Medulla oblongata (tissue), 1 donor: ENCODE results near the gene JAKMIP1.
"Not testable (repeated sequence)": the region's sequence is repeated elsewhere in the genome, so short reads cannot be mapped to it uniquely, and the experiment has no call there.

Experiments
- DNase-seq: peaks from one replicate; pipeline ENCODE4 v3.0.0-alpha.2; 2015; ENCODE audit errors: extremely low spot score

Gene JAKMIP1

DNA sequence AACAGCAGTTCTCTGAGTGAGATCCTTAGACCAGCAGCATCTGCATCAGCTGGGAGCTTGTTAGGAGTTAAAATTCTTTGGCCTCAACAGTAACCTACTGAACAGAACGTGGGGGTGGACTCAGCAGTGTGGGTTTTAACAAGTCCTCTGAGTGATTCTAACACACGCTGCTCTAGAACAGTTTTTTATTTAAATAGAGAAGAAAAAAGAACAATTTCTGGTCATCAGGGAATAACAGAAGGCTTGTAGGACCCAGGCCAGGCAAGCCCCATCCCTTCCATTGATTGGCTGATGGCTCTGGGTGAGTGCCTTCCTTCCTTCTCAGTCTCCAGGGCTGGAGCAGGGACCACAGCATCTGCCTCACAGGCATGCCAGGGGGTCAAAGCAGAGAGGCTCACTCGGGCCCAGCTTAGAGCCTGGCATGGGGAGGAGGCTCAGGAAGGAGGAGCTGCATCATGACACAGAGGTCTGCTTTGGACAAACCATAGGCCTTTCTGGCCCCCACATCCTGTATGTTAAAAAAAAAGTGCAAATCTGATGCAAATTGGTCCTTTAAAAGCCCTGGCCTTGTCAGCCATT is 56.7 kb downstream of the JAKMIP1 start:
- DNase-seq, result no peak

DNA sequence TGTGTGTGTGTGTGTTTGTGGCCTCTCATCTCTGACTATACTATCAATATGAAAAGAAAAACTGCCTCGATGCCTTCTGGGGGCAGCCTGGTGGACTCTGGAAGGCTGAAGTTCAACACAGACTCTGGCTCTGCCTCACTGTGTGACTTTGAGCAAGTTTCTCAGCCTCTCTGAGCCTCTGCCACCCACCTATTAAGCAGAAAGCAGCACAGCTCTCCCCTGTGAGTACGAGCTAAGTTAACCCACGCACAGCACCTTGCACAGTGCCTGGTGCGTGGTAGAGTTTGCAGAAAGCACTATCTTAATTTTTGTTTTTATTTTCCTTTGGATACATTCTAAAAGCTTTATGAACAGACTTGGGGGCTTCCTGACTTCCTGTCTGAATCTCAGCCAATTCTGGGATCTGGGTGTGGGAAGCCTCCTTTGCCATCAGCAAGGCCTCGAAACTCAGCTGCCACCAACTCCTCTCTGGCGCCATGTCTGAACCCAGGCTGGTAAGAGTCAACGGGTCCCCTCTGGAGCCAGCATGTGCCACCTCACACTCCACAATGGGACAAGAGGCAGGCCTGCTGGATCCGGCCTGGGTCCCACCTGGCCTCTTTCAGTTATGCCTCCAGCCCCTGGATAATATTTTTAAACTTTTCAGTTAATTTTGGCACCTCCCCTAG is 57.3 kb downstream of the JAKMIP1 start:
- no peak for DNase-seq

DNA sequence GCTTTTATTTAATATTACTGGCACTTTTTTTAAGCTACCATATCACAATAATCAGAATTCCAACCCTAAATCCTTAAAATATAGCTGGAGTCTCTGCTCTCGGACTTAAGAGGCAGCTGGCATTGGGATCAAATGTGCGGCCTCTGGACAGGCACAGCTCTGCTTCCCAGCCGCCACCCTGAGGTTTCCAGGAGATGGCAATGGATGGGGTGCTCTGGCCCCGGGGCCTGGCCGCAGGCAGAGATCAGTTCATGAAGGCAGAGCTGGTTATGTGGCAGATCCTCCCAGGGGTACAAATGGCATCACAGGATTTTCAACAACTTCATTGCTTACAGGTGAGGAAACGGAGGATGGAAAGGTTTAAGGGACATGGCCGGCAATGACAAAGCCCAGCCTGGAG is 57.8 kb downstream of the JAKMIP1 start:
- no peak for DNase-seq

DNA sequence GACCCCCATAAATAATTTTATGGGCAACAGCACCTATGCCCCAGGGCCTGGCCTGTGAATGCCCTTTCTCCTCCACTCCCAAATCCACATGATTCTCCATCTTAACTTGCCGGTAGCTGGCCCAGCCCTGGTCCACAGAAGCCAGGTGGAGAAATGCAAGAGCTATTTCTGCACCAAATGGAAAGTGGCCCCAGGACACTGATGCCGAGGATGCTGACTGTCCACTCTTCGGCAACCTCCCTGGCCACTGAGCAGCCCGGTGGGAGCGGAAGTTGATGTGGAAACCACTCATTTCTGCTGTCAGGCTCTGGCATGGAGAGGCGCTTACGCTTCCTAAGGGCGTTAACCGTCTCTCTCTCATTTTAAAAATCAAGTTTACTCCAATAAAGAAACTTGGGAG is 58.8 kb downstream of the JAKMIP1 start:
- no peak for DNase-seq

DNA sequence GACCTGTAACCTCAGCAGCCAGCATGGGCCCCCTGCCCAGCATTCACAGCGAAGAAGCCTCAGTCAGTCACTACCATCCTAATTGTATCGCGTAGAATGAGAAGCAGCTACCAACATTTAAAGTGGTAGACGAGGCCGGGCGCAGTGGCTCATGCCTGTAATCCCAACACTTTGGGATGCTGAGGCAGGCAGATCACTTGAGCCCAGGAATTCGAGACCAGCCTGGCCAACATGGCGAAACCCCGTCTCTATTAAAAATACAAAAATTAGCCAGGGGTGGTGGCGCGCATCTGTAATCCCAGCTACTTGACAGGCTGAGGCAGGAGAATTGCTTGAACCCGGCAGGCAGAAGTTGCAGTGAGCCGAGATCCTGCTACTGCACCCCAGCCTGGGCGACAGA is 59.3 kb downstream of the JAKMIP1 start:
- DNase-seq, result not testable (repeated sequence)

DNA sequence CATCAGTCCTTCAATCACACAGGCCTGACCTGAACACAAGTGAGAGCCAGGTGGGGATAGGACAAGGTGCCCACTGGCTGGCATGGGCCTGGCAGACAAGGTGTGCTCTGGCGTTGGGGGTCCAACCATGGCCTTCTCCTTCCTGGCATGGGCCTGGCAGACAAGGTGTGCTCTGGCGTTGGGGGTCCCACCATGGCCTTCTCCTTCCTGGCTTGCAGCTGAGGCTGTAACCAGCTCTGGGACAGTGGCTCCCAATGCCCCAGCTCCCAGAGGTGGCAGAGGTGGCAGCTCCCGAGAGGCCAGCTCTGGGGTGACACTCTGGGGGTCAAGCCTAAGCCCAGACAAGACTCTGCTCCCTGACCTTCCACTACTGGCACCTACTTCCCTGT is 62.6 kb downstream of the JAKMIP1 start:
- DNase-seq, result no peak

DNA sequence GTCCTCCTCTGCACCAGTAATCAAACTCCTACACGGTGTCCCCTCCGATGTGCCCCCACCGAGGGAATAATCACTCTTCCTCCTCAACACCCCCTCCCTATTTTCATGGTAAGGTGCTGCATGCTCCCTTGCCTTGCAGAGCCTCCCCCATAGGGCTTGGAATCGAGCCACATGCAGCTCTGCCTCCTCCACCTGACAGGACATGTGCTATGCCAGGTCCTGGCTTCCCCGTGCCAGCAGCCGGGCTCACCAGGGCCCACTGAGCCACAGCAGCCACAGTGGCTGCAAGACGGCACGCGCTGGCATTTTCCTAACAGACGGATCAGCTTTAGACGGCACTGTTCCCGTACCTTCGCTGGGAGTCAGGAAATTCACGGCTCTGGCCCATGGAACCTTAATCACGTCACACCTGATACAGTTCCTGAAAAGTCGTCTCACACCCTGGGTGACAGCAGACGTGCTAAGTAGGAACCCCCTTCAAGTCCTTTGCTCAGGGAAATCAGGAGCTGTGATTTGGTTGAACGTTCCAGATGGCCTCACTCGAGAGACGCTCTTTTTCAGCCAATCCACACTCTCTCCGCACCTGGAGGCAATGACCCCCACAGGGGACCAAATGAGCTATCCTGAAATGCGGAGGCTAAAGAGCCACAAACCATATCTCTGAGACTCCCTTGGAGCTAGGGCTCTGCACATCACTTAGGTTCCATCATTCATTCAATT is 63.2 kb downstream of the JAKMIP1 start:
- DNase-seq, result no peak

DNA sequence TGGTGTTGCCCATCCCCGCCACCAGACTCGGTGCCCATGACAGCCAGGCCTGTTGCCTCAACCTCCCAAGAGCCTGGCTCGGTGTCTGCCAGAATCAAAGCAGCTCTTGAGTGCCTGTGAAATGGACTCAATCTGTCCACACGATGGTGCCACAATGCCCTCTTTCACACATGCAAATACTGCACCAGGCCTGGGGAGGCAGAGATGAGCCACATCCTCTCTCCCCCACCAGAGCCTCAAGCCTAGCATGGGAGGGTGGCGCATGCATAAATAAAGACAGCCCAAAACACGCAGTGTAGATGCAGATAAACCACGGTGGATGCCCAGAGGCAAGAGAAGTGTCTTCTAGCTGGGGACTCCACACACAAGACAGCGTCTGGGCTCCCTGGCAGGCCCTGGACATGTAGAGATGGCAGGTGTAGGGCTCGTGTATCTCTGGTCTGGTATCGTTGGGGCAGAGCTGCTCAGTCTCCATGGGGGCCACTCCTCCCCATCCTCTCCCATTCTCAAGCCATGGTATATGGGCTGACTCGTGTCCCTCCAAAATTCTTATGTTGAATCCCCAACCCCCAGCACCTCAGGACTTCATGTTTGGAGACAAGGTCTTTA is 65.6 kb downstream of the JAKMIP1 start:
- DNase-seq, result peak; percentile 59

DNA sequence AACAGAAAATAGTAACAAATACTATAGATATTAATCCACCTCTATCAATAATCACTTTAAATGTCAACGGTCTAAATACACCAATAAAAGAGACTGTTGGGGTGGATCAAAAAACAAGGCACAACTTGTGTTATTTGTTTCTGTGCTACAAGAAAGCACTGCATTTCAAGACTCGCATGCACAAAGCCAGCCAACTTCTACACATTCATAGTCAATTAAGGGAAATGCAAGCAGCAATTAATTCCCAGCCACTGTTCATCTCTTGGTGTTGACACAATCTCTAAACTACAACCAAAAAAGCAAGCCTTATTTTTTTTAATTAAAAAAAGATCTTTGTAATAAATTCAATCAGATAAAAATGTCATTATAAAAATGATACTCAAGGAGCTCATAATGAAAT is 67.6 kb downstream of the JAKMIP1 start:
- DNase-seq, result no peak

DNA sequence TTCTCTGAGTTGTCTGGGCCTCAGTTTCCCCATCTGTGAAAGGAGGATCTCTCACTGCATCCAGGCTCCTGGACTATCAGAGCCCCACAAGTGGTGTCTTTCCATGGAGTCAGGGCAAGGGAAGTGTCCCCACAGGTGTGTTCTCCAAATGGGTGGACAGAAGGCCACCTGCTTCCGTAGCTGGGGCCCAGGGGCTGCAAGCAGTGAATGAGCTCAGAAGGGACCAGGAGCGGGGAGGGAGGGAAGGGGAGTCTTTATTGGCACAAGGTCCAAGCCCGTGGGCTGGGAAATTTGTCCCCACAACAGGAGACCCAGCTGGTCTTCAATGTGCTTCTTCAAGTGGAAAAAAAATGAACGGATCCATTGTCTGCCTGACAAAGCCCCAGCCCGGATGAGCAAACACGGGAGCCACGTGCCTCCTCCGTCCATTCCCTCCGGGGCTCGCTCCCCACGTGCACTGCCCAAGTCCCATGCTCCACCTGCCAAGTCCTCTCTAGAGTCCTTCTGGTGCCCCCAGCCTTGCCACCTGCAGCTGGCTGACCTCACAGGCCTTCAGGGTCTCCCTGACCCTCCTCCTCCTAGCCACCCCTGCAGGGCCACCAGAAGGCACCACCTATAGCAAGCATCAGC is 72.0 kb downstream of the JAKMIP1 start:
- no peak for DNase-seq

DNA sequence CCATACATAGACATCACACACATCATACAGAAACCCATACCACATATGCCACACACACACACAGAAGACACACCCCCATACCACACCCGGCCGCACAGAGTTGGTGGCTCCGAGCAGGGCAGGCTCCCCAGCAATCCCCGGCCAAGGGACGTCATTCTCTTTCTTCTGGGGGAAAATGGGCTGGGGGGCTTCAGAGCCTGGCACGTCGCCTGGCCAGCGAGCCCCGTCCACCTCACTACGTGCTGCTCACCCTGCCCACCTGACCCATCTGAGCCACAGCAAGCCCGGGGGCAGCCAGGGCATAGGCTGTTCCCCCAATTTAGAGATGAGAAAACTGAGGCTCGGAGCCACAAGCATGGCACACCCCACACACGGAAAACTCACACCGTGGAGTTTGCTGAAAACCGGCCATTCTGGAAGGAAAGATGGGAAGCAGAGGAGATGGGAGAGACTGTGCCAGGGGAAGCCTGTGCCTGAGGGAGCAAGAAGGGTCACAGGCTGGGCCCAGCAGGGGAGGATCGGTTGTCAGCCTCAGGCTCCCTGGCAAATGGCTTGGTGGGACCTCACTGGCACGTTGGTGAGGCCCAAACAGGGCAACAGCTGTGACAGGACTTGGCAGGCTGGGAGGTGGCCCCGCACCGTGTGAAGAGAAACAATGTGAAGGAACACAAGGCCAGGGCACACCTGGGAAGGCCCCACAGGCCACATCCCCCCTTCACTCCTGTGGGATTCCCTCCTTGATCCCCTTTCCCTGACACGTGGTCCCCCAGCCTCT is 73.2 kb downstream of the JAKMIP1 start:
- no peak for DNase-seq

DNA sequence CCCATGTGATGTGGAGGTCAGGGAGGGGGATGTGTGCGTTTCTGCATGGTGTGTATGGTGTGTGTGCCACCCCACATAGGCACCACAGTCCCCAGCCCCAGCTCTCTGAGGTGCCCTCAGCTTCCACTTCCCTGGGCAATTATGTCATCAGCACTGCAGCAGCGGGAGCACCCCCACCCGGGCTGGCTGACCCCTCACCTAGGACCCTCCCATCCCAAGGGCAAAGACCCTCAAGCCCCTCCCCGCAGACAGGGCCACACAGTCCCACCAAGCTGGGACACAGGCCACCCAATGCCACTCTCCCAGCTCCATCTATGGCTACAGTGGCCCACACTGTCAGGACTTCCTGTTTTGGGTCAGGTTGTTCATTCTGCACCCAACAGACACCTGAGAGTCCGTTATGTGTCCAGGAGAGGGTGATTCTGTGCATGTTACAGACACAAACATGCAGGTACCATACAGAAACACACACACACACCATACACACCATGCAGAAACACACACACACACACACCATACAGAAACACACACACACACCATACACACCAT is 75.2 kb downstream of the JAKMIP1 start:
- no peak for DNase-seq

DNA sequence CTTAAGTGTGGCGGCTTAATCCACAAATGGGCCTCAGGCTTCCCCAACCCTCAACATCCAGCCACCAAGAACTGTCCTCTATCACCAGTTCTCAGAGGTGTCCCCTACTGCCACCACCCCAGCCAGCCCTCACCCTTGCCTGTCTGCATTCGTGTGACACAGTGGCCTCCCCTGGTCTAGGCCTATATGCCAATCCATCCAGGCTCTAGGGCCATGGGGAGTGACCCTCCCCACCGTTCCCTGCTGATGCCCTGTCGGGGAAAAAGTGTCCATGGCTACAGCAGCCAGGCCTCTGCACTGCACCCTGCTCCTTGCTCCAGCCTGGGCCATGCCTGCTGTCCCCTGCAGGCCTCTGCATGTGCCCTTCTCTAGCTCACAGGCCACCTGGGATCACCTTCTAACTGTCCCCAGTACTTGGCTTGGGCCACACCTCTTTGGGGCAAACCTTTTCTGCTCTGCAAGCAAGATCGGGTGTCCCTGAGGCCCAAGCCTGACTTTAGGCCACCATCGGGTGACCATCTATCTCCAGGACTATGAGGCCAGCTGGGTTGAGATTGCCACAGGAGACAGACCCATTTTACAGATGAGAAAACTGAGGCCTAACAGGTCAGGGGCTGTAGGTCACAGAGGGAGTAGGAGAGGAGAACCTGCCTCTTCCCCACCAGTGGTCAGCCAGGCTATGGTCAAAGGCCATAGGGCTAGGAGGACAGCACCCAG is 75.8 kb downstream of the JAKMIP1 start:
- no peak for DNase-seq

DNA sequence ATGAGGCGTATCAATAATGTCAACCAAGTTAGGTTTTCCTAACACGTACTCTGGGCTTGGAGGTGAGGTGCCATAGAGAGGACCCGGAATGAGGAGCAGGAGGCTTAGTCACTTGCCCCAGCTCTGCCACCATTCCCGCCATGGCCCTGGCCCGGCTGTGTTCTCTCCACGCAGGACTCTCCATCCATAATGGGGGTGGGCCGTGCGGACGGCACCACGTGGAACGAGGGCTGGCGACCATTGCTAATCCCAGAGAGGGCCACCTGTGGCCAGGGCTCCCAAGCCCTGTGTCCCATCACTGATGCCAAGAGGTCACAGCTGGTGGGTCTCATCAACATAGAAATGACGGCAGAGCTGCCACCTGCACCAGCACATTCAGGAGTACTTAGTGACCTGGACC is 76.4 kb downstream of the JAKMIP1 start:
- DNase-seq, result no peak

DNA sequence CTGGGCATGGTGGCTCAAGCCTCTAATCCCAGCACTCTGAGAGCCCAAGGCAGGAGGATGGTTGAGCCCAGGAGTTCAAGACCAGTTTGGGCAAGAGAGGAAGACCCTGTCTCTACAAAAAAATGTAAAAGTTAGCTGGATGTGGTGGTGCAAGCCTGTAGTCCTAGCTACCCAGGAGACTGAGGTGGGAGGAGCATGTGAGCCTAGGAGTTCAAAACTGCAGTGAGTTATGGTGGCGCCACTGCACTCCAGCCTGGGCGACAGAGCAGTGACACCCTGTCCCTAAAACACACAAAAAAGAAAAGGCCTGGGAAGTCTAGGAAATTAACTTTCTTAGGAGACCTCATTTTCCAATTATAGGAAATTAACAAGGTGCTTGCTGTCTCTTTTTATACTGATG is 76.8 kb downstream of the JAKMIP1 start:
- DNase-seq, result no peak

DNA sequence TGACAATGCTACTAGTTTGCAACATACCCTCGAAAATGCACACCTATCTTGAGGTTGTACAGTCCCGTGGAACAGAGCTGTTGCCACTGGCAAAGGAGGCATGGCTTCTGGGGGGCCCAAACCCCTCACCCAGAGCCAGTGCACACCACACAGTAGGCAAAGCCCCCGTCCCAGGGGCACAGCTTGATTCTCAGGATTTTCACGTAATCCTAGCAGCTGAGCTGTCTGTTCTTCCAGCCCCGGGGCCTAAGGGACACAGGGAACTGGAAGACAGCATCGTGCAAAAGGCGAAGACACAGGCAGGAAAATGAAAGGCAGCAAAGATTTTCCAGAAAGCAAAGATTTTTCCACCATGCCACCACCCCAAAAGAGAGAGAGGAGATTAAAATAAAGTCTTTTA is 77.2 kb downstream of the JAKMIP1 start:
- no peak for DNase-seq

DNA sequence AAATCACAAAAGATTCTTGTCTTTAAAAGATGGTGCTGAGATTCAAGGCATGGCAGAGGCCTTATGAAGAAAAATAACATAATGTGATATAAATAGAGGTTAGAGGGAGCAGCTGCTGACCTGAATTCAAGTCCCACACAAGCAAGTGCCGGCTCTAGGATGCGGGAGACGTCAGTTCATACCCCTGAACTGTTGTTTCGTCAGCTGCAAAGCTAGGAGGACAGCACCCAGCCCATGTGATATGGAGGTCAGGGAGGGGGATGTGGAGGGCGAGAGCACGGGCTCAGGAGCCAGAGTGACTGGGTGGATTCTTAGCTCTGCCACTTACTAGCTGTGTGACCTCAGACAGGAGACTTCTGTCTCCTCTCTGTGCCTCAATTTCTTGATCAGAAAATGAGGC is 77.9 kb downstream of the JAKMIP1 start:
- no peak for DNase-seq

DNA sequence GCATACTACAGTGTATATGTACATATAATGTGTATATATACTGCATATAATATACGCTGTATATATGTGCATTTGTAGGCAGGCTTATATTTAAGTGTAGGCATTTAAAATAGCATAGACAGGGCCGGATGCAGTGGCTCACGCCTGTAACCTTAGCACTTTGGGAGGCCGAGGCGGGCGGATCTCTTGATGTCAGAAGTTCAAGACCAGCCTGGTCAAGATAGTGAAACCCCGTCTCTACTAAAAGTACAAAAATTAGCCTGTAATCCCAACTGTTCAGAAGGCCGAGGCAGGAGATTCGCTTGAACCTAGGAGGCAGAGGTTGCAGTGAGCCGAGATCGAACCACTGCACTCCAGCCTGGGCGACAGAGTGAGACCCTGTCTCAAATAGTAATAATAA is 78.4 kb downstream of the JAKMIP1 start:
- DNase-seq, result no peak

DNA sequence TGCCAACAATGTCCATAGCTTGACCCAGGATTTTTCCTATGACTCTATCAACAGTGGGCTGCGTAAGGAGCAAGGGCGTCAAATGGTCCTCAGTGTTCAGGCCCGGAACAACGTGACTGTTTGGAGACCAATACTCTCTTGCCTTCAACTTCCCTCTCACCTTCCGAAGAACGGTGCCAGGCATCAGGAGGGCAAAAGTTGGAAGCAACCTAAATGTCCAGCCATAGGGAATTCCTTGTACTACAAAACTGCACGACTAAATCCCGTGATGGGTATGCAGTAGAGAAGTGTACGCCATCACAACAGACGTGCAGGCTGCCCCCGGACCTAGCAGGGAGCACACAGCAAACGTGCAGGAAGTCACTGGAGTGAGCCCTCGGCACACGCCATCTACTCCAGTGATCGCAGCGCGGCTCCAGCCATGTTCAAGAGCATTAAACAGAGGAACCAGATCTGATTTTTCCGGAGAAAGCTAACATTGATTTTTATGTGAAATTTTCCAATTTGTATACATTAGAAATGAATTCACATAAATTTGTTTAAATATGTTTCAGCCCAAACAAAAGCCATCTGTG is 79.0 kb downstream of the JAKMIP1 start:
- DNase-seq, result no peak

DNA sequence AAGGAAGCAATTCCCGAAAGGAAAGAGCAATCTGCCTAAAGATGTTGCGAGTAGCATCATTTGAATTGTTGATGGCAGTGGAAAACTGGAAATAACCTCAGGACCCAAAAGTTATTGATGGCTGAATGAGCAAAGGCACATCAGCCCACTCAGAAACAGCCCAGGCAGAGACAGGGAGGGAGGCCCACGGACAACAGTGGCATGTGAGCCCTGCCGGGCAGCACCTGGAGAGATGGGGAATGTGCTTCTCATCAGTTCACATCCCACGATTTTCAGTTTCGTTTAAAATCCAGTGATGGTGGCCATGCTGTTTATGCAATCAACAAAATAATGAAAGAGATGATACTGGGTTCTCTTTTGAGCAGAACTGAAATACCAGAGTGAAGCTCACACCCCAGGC is 80.0 kb downstream of the JAKMIP1 start:
- DNase-seq, result no peak
